ENCODE results near the gene MEIKIN.
"Not testable (repeated sequence)": the region's sequence is repeated elsewhere in the genome, so short reads cannot be mapped to it uniquely, and the experiment has no call there.

The MEIKIN gene

GRCh38 chr5:131902266-131902665 is 43.2 kb downstream of the MEIKIN start:
- DNase-seq: not testable (repeated sequence)

DNA sequence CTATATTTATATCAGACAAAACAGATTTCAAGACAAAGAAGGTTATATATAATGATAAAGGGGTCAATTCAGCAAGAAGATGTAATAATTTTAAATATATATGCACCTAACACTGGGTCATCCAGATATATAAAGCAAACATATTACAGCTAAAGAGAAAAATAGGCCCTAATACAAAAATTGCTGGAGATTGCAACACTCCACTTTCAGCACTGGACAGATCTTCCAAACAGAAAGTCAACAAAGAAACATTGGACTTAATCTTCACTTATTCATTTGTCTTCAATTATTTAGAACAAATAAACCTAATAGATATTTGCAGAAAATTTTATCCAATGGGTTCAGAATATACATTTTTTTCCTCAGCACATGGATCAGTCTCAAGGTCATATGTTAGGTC is 45.8 kb downstream of the MEIKIN start:
- no peak for DNase-seq

DNA sequence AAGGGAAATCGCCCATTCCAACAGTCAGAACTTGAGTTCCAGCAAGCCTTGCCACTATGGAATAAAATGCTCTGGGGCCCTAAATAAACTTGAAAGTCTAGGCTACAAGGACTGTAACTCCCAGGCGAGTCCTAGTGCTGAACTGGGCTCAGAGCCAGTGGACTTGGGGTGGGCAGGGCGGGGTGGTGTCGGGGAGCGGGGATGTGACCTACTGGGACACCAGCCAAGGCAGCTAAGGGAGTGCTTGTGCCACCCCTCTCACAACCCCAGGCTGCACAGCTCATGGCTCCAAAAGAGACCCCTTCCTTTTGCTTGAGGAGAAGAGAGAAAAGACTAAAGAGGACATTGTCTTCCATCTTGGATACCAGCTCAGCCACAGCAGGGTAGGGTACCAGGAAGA is 61.5 kb downstream of the MEIKIN start:
- DNase-seq: no peak

DNA sequence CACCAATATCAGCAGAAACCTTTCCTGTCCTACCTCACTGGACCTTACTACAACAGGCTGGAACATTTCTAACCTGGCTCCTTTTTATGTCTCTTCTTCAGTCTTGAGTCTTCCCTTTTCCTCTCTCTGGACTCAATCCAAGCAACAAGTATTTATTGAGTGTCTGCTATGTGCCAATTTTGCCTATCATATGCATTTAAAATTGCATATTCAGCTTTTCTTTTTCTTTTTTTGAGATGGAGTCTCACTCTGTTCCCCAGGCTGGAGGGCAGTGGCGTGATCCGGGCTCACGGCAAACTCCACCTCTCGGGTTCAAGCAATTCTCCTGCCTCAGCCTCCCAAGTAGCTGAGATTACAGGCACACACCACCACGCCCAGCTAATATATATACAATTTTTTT is 65.8 kb downstream of the MEIKIN start:
- DNase-seq: no peak

- DNase-seq: no peak
Measured at GRCh38 chr5:131877873-131878272, 67.6 kb downstream of the MEIKIN start.

GRCh38 chr5:131871251-131871650 is 74.2 kb downstream of the MEIKIN start:
- DNase-seq: not testable (repeated sequence)

GRCh38 chr5:131867524-131867923 is 77.9 kb downstream of the MEIKIN start:
- DNase-seq: no peak

DNA sequence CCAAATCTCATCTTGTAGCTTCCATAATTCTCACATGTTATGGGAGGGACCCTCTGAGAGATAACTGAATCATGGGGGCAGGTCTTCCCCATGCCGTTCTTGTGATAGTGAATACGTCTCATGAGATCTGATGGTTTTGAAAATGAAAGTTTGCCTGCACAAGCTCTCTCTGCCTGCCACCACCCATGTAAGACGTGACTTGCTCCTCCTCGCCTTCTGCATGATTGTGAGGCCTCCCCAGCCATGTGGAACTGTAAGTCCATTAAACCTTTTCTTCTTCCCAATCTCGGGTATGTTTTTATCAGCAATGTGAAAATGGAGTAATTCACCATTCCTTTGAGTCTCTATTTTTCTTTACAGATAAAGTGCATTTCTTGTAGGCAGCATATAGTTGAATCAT is 81.8 kb downstream of the MEIKIN start:
- no peak for DNase-seq

DNA sequence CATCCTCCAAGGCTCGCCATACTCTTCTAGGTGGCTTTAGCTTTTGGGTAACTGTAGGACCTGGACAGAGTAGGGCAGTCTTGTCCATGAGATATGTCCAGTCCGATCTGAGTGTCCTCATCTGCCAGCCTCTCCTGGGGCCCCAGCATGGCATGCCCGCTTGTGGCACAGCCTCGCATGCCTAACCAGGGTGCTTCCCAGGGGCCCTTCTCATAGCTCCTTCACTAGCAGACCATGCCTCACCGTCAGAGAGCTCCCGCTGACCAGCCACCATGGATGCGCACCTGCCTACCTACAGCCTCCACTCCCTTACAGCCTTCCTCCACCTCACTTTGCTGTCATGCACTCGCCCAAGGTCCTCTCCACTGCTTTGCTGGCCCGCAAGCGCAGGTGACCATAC is 88.1 kb downstream of the MEIKIN start:
- no peak for DNase-seq

DNA sequence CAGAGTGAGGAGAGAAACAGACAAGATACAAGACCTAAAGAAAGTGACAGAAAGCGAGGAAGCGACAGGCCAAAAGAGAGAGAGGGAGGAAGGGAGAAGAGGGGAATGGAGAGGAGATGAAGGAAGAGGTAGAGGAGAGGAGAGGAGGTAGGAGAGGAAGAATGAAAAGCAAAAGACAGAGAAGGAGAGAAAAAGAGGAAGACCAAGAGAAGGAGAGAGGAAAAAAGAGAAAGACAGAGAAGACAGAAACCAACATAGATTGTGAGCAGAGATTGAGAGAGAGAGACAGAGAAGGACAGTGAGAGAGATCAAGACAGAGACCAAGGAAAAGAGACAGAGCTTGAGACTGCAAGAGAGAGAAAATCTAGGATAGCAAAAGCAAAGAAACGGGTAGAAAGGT is 90.0 kb downstream of the MEIKIN start:
- no peak for DNase-seq

- DNase-seq: no peak
Measured at GRCh38 chr5:131854134-131854533, 91.3 kb downstream of the MEIKIN start.

GRCh38 chr5:131848662-131849061 is 96.8 kb downstream of the MEIKIN start:
- DNase-seq: no peak

GRCh38 chr5:131846536-131846935 is 98.9 kb downstream of the MEIKIN start:
- no peak for DNase-seq

GRCh38 chr5:131845828-131846227 is 99.6 kb downstream of the MEIKIN start:
- DNase-seq: no peak

GRCh38 chr5:131842971-131843370 is 102.5 kb downstream of the MEIKIN start:
- not testable (repeated sequence) for DNase-seq

GRCh38 chr5:131832702-131833101 is 112.8 kb downstream of the MEIKIN start:
- DNase-seq: not testable (repeated sequence)

DNA sequence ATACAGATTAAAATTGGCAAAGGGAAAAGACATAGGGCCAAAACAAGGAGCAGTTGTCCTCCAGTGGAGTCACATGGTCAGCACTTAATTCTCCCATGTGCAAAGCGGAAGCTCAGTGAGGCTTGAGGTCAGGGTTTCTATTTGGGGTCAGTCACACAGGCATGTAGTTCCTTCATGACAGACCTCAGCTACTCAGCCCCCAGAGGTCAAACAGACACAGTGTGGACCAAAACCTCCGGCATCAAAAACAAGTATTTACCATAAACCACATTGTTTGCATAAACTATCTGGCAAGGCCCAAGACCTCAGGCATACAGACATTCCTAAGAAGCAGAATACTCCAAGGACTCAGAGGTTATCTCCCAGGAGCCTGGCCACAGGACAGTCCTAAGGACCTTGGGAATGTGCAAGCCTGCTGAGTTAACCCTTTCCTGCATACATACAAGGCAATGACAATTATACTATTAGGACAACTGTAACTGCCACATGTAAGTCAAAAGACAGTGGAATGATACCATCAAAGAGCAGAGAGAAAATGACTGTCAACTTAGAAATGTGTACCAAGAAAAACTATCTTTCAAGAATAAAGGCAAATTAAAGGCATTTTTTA is 120.0 kb downstream of the MEIKIN start:
- DNase-seq: no peak

DNA sequence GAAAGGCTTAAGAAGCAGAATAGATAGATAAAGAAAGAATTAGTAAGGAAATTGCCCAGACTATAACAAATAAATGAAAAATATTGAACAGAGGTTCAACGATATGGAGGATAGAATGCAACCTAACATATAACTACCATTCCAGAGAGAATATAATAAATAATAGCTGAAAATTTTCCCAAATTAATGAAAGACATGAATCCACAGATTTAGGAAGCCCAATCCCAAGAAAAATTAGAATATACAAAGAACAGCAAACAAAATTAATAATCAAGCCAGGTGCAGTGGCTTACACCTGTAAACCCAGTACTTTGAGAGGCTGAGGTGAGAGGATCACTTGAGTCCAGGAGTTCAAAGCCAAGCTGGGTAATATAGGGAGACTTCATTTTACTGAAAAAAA is 120.8 kb downstream of the MEIKIN start:
- no peak for DNase-seq

DNA sequence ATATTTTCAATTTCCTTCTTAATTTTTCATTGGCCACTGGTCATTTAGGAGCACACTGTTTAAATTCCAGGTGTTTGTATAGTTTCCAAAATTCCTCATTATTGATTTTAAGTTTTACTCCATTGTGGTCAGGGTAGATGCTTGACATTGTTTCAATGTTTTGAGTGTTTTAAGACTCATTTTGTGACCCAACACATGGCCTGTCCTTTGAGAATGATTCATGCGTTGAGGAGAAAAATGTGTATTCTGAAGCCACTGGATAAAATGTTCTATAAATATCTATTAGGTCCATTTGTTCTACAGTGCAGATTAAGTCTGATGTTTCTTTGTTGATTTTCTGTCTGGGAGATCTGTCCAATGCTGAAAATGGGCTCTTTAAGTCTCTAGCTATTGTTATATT is 124.2 kb downstream of the MEIKIN start:
- no peak for DNase-seq

- DNase-seq: no peak
Measured at GRCh38 chr5:131818001-131818724, 127.3 kb downstream of the MEIKIN start.

- peak; percentile 86 for DNase-seq
Measured at GRCh38 chr5:131814990-131815389, 130.5 kb downstream of the MEIKIN start.

- DNase-seq: no peak
Measured at GRCh38 chr5:131812371-131813160, 132.9 kb downstream of the MEIKIN start.

DNA sequence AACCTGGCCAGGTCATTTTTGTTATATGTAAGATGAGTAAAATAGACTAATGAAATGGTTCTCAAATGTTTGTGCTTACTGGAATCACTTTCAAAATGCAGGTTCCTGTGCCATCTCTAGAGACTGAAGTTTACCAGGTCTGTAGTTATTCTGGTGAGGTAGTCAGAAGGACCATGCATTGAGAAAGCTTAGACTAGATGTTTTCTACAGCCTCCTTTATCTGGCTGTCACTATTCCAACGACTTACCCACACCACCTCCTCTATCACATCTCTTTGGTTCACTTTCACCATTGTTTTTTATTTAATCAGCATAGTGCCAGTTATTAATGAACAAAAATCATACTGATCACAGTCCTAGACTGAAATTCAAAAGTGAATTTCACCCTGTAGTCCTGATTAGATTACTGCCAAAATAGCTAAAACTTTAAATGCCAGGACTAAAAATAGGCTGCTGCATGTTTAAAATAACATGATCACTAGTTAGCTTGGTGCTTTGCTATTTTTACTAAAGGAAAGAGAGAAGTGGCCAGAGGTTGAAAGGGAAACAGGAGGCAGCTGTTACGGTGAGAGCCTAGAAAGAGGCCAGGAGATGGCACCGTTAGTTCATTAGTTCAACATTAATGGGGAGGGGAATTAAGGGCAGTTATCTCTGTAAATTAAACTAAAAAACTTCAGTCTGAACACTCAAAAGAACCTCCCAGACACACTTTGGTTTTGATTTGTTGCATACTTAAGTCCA is 134.8 kb downstream of the MEIKIN start:
- DNase-seq: peak; percentile 15

Data from kidney glomerular epithelial cell (primary cell).